ENCODE results near the gene MRPS2. TPM values are rescaled to one million over a fixed set of nuclear protein-coding genes. Genes with fewer than 3 reads are reported as not detected.
"Not testable (repeated sequence)": the region's sequence is repeated elsewhere in the genome, so short reads cannot be mapped to it uniquely, and the experiment has no call there.

The MRPS2 gene
- polyA plus RNA-seq, 4 donors: 32.4 to 65.9 (median 41.6) TPM

- FAIRE-seq (no peak), DNase-seq (no peak)
- Histone ChIP-seq H3K4me1 (ENCODE audit: control insufficient read depth in 3 of 3, insufficient read depth in 2 of 3, low read depth in 1 of 3, low read length in 2 of 3) (no peaks in the 10 kb centered on the region), H3K27ac (ENCODE audit: low read depth in 1 of 3, low read length in 2 of 3) (no peak overlapping the region), H3K36me3 (ENCODE audit: control insufficient read depth in 3 of 3, insufficient read depth in 2 of 3, low read depth in 1 of 3, low read length in 3 of 3) (no peaks in the 10 kb centered on the region), H3K4me3 (ENCODE audit: low read depth in 1 of 3, low read length in 3 of 3) (no peak overlapping the region), H3K9me3 (ENCODE audit: control insufficient read depth in 2 of 2, insufficient read depth in 1 of 2, low read depth in 1 of 2, low read length in 1 of 2) (no peaks in the 10 kb centered on the region), H3K27me3 (ENCODE audit: control insufficient read depth in 3 of 3, insufficient read depth in 3 of 3, low read length in 3 of 3) (no peaks in the 10 kb centered on the region)
- 61 to 76% (median 68%) methylated on average over 22 to 28 of the region's 28 CpGs for WGBS, 3 donors
Observed at GRCh38 chr9:135547756-135548736, 47.6 kb downstream of the MRPS2 start.

GRCh38 chr9:135549478-135550343, 49.2 kb downstream of the MRPS2 start:
- 73 to 79% (median 78%) methylated on average over 22 to 27 of the region's 28 CpGs for WGBS, 3 donors
- H3K4me3 ChIP-seq (ENCODE audit: low read depth in 1 of 3, low read length in 3 of 3); H3K27ac ChIP-seq (ENCODE audit: low read depth in 1 of 3, low read length in 2 of 3); H3K36me3 ChIP-seq (ENCODE audit: control insufficient read depth in 3 of 3, insufficient read depth in 2 of 3, low read depth in 1 of 3, low read length in 3 of 3); H3K27me3 ChIP-seq (ENCODE audit: control insufficient read depth in 3 of 3, insufficient read depth in 3 of 3, low read length in 3 of 3); DNase-seq; H3K9me3 ChIP-seq (ENCODE audit: control insufficient read depth in 2 of 2, insufficient read depth in 1 of 2, low read depth in 1 of 2, low read length in 1 of 2); H3K4me1 ChIP-seq (ENCODE audit: control insufficient read depth in 3 of 3, insufficient read depth in 2 of 3, low read depth in 1 of 3, low read length in 2 of 3); FAIRE-seq: not testable (repeated sequence)

- DNase-seq: no peak
- no peaks in the 10 kb centered on the region for H3K9me3 ChIP-seq (ENCODE audit: control insufficient read depth in 2 of 2, insufficient read depth in 1 of 2, low read depth in 1 of 2, low read length in 1 of 2)
- no peaks in the 10 kb centered on the region for H3K27me3 ChIP-seq (ENCODE audit: control insufficient read depth in 3 of 3, insufficient read depth in 3 of 3, low read length in 3 of 3)
- FAIRE-seq: no peak
- H3K4me3 ChIP-seq (ENCODE audit: low read depth in 1 of 3, low read length in 3 of 3): no peak overlapping the region
- no peaks in the 10 kb centered on the region for H3K4me1 ChIP-seq (ENCODE audit: control insufficient read depth in 3 of 3, insufficient read depth in 2 of 3, low read depth in 1 of 3, low read length in 2 of 3)
- WGBS, 3 donors: 69 to 76% (median 71%) methylated on average over 17 of the region's 17 CpGs
- no peaks in the 10 kb centered on the region for H3K36me3 ChIP-seq (ENCODE audit: control insufficient read depth in 3 of 3, insufficient read depth in 2 of 3, low read depth in 1 of 3, low read length in 3 of 3)
- H3K27ac ChIP-seq (ENCODE audit: low read depth in 1 of 3, low read length in 2 of 3): no peak overlapping the region
Observed at GRCh38 chr9:135550344-135550918, 49.9 kb downstream of the MRPS2 start.

GRCh38 chr9:135551031-135551430, 50.5 kb downstream of the MRPS2 start:
- Histone ChIP-seq H3K27me3 (ENCODE audit: control insufficient read depth in 3 of 3, insufficient read depth in 3 of 3, low read length in 3 of 3) (no peaks in the 10 kb centered on the region), H3K4me1 (ENCODE audit: control insufficient read depth in 3 of 3, insufficient read depth in 2 of 3, low read depth in 1 of 3, low read length in 2 of 3) (no peaks in the 10 kb centered on the region), H3K36me3 (ENCODE audit: control insufficient read depth in 3 of 3, insufficient read depth in 2 of 3, low read depth in 1 of 3, low read length in 3 of 3) (no peaks in the 10 kb centered on the region), H3K4me3 (ENCODE audit: low read depth in 1 of 3, low read length in 3 of 3) (no peak overlapping the region), H3K9me3 (ENCODE audit: control insufficient read depth in 2 of 2, insufficient read depth in 1 of 2, low read depth in 1 of 2, low read length in 1 of 2) (no peaks in the 10 kb centered on the region), H3K27ac (ENCODE audit: low read depth in 1 of 3, low read length in 2 of 3) (no peak overlapping the region)
- no peak for FAIRE-seq
- DNase-seq: no peak
- WGBS, 3 donors: 57 to 63% (median 60%) methylated on average over 13 to 14 of the region's 14 CpGs

- Histone ChIP-seq H3K9me3 (ENCODE audit: control insufficient read depth in 2 of 2, insufficient read depth in 1 of 2, low read depth in 1 of 2, low read length in 1 of 2) (no peaks in the 10 kb centered on the region), H3K4me1 (ENCODE audit: control insufficient read depth in 3 of 3, insufficient read depth in 2 of 3, low read depth in 1 of 3, low read length in 2 of 3) (no peaks in the 10 kb centered on the region), H3K27ac (ENCODE audit: low read depth in 1 of 3, low read length in 2 of 3) (no peak overlapping the region), H3K4me3 (ENCODE audit: low read depth in 1 of 3, low read length in 3 of 3) (no peak overlapping the region), H3K36me3 (ENCODE audit: control insufficient read depth in 3 of 3, insufficient read depth in 2 of 3, low read depth in 1 of 3, low read length in 3 of 3) (no peaks in the 10 kb centered on the region), H3K27me3 (ENCODE audit: control insufficient read depth in 3 of 3, insufficient read depth in 3 of 3, low read length in 3 of 3) (no peaks in the 10 kb centered on the region)
- DNase-seq (no peak), FAIRE-seq (no peak)
- 81 to 90% (median 87%) methylated on average over 12 to 13 of the region's 13 CpGs for WGBS, 3 donors
Observed at GRCh38 chr9:135551456-135551855, 51.0 kb downstream of the MRPS2 start.

- Histone ChIP-seq H3K9me3 (ENCODE audit: control insufficient read depth in 2 of 2, insufficient read depth in 1 of 2, low read depth in 1 of 2, low read length in 1 of 2) (no peaks in the 10 kb centered on the region), H3K4me3 (ENCODE audit: low read depth in 1 of 3, low read length in 3 of 3) (no peak overlapping the region), H3K4me1 (ENCODE audit: control insufficient read depth in 3 of 3, insufficient read depth in 2 of 3, low read depth in 1 of 3, low read length in 2 of 3) (no peaks in the 10 kb centered on the region), H3K36me3 (ENCODE audit: control insufficient read depth in 3 of 3, insufficient read depth in 2 of 3, low read depth in 1 of 3, low read length in 3 of 3) (no peaks in the 10 kb centered on the region), H3K27me3 (ENCODE audit: control insufficient read depth in 3 of 3, insufficient read depth in 3 of 3, low read length in 3 of 3) (no peaks in the 10 kb centered on the region), H3K27ac (ENCODE audit: low read depth in 1 of 3, low read length in 2 of 3) (no peak overlapping the region)
- DNase-seq (no peak), FAIRE-seq (no peak)
- 68 to 75% (median 70%) methylated on average over 18 of the region's 18 CpGs for WGBS, 3 donors
Observed at GRCh38 chr9:135552021-135552697, 51.7 kb downstream of the MRPS2 start.

- DNase-seq (no peak), FAIRE-seq (no peak)
- 69 to 88% (median 72%) methylated on average over 15 to 19 of the region's 19 CpGs for WGBS, 3 donors
- Histone ChIP-seq H3K4me3 (ENCODE audit: low read depth in 1 of 3, low read length in 3 of 3) (no peak overlapping the region), H3K36me3 (ENCODE audit: control insufficient read depth in 3 of 3, insufficient read depth in 2 of 3, low read depth in 1 of 3, low read length in 3 of 3) (no peaks in the 10 kb centered on the region), H3K4me1 (ENCODE audit: control insufficient read depth in 3 of 3, insufficient read depth in 2 of 3, low read depth in 1 of 3, low read length in 2 of 3) (no peaks in the 10 kb centered on the region), H3K27ac (ENCODE audit: low read depth in 1 of 3, low read length in 2 of 3) (no peak overlapping the region), H3K27me3 (ENCODE audit: control insufficient read depth in 3 of 3, insufficient read depth in 3 of 3, low read length in 3 of 3) (no peaks in the 10 kb centered on the region), H3K9me3 (ENCODE audit: control insufficient read depth in 2 of 2, insufficient read depth in 1 of 2, low read depth in 1 of 2, low read length in 1 of 2) (no peaks in the 10 kb centered on the region)
Observed at GRCh38 chr9:135552698-135553171, 52.3 kb downstream of the MRPS2 start.
